Neutrophil (primary cell): ENCODE measurements around the gene STOML2.

Source experiments
- H3K27ac ChIP-seq: fragments of 200-600 bp; sonication (generic); 2 replicates; pipeline ENCODE4 v1.5.1; 2016; ENCODE audit warnings: mild to moderate bottlenecking, moderate library complexity
- H3K27me3 ChIP-seq: fragments of 200-600 bp; sonication (generic); 2 replicates; pipeline ENCODE4 v1.6.0; 2016; ENCODE audit warnings: mild to moderate bottlenecking
- H3K36me3 ChIP-seq: fragments of 200-600 bp; sonication (generic); 2 replicates; pipeline ENCODE4 v1.5.1; 2017
- H3K4me1 ChIP-seq, 2 experiments: fragments of 200-600 bp in 1 of 2; sonication (generic) in 1 of 2; 1 replicate in 1 of 2; 2 replicates in 1 of 2; pipeline versions ENCODE4 v1.5.1 to v1.6.1; 2013 to 2016; ENCODE audit warnings: low read depth in 1 of 2, low read length in 1 of 2, mild to moderate bottlenecking in 1 of 2, moderate library complexity in 1 of 2; ENCODE audit not compliant: control insufficient read depth in 1 of 2, insufficient read depth in 1 of 2
- H3K4me3 ChIP-seq, 2 experiments: fragments of 200-600 bp in 1 of 2; sonication (generic) in 1 of 2; 1 replicate in 1 of 2; 2 replicates in 1 of 2; pipeline ENCODE4 v1.5.1; 2013 to 2016; ENCODE audit warnings: low read depth in 1 of 2, low read length in 1 of 2, mild to moderate bottlenecking in 1 of 2, moderate library complexity in 1 of 2
- H3K9me3 ChIP-seq: fragments of 200-600 bp; sonication (generic); 2 replicates; pipeline ENCODE4 v1.5.1; 2016
- CTCF ChIP-seq: fragments of 200-600 bp; sonication (generic); IDR thresholded peaks from 2 replicates; pipeline ENCODE4 v1.5.1; 2016; ENCODE audit warnings: antibody characterized with exemption

Gene STOML2

GRCh38 chr9:35091536-35091935 is 11.4 kb downstream of the STOML2 start:
- TF ChIP-seq CTCF, result no peak
- no peaks in the 10 kb centered on the region for H3K9me3 ChIP-seq
- H3K4me1 ChIP-seq, result peaks cover 10 to 16% of the 10 kb centered on the region in 2 experiments
- peaks cover 57% of the 10 kb centered on the region for H3K36me3 ChIP-seq
- H3K27me3 ChIP-seq, result no peaks in the 10 kb centered on the region
- H3K27ac ChIP-seq, result no peak overlapping the region
- no peak overlapping the region for H3K4me3 ChIP-seq

- Histone ChIP-seq H3K9me3 (no peaks in the 10 kb centered on the region), H3K27ac (no peak overlapping the region), H3K4me3 (no peak overlapping the region), H3K4me1 (no peaks in the 10 kb centered on the region), H3K27me3 (no peaks in the 10 kb centered on the region), H3K36me3 (peaks cover 57% of the 10 kb centered on the region)
- TF ChIP-seq CTCF, result no peak
Measured at GRCh38 chr9:35089434-35089833, 13.5 kb downstream of the STOML2 start.

GRCh38 chr9:35085078-35085477 is 17.9 kb downstream of the STOML2 start:
- Histone ChIP-seq H3K36me3 (peaks cover 28% of the 10 kb centered on the region), H3K27ac (no peak overlapping the region)
- TF ChIP-seq CTCF, result no peak

GRCh38 chr9:35079426-35080341 is 23.2 kb downstream of the STOML2 start, which contains the start of gene FANCG:
FANCG (minus strand) TSS chr9:35079942; CDS start chr9:35079524, 418 bp downstream.
- no peaks in the 10 kb centered on the region for H3K9me3 ChIP-seq
- H3K4me3 ChIP-seq, result peak within 1 kb of the TSS; percentile 83 to 88
- H3K27me3 ChIP-seq, result no peaks in the 10 kb centered on the region
- peak; percentile 45 for TF ChIP-seq CTCF
- H3K27ac ChIP-seq, result peak within 1 kb of the TSS; percentile 66
- H3K4me1 ChIP-seq, result peaks cover 14 to 29% of the 10 kb centered on the region in 2 experiments
- H3K36me3 ChIP-seq, result no peaks in the 10 kb centered on the region

More at GRCh38 chr9:35085078-35085477, 17.9 kb downstream of the STOML2 start:
- Histone ChIP-seq H3K4me1 (peaks cover 0 to 4% of the 10 kb centered on the region in 2 experiments), H3K4me3 (no peak overlapping the region), H3K27me3 (no peaks in the 10 kb centered on the region), H3K9me3 (no peaks in the 10 kb centered on the region)

GRCh38 chr9:35079041-35079425 is 23.9 kb downstream of the STOML2 start:
- H3K36me3 ChIP-seq, result no peaks in the 10 kb centered on the region
- peaks cover 14 to 29% of the 10 kb centered on the region in 2 experiments for H3K4me1 ChIP-seq
- H3K27me3 ChIP-seq, result no peaks in the 10 kb centered on the region
- H3K27ac ChIP-seq, result peak overlapping the region; percentile 66
- peak overlapping the region; percentile 83 to 88 for H3K4me3 ChIP-seq
- no peaks in the 10 kb centered on the region for H3K9me3 ChIP-seq
- TF ChIP-seq CTCF, result no peak
